Mesothelial cell of epicardium (in vitro differentiated cells): ENCODE data around the gene CAMKK1. TPM values are rescaled to one million over a fixed set of nuclear protein-coding genes. Genes with fewer than 3 reads are reported as not detected.
A peak's percentile ranks its signal among the peaks of the same experiment; 100 is the strongest.

ENCODE experiments used
- DNase-seq, 2 experiments: peaks; one replicate each; pipeline ENCODE4 v3.0.0; 2021; ENCODE audit warnings: low spot score in 2 of 2; ENCODE audit not compliant: unreplicated experiment in 2 of 2
- H3K27ac Mint-ChIP-seq: 2 replicates; pipeline ENCODE4 v1.8.0; 2021; ENCODE audit warnings: mixed read lengths
- H3K27me3 Mint-ChIP-seq: 2 replicates; pipeline ENCODE4 v1.8.0; 2021; ENCODE audit warnings: low read depth, mixed read lengths
- H3K36me3 Mint-ChIP-seq: 2 replicates; pipeline ENCODE4 v1.8.0; 2021; ENCODE audit warnings: mixed read lengths
- H3K4me1 Mint-ChIP-seq: 2 replicates; pipeline ENCODE4 v1.8.0; 2021; ENCODE audit warnings: mixed read lengths
- H3K4me3 Mint-ChIP-seq: 2 replicates; pipeline ENCODE4 v1.8.0; 2021; ENCODE audit warnings: mild to moderate bottlenecking, moderate library complexity, mixed read lengths
- H3K9me3 Mint-ChIP-seq: 2 replicates; pipeline ENCODE4 v1.8.0; 2021; ENCODE audit warnings: mixed read lengths
- total RNA-seq: library from RNA; stranded (reverse); gene quantifications from 3 replicates; pipeline ENCODE4 v1.2.1, GENCODE V29; 2021
- TF ChIP-seq, protein P1 (sequence below): fragments of 200-600 bp; sonication (generic); IDR thresholded peaks from one replicate; pipeline ENCODE4 v1.5.0; 2021; ENCODE audit warnings: antibody characterized with exemption; ENCODE audit not compliant: unreplicated experiment

The CAMKK1 gene
- total RNA-seq, 1 donor from 2014 or later = 4.3 TPM

DNA sequence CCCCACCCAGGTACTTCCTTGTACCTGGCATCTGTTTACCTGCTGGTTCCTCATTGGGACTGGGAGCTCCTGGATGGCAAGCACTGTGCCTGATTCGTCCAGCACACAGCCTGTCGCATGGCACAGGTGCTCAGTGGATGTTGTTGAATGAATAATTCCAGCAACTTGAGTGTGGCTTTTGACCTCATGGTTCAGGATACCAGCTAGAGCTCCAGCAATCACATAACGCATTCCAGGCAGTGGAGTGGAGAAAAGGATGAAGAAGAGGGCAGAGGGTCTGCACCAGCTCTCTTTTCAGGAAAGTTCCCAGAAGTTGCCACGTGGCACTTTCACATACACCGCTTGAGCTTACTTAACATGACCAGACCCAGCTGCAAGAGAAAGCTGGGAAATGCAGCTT is 1.3 kb upstream of the CAMKK1 start:
- H3K36me3 Mint-ChIP-seq = no peaks in the 10 kb centered on the region
- peak overlapping the region; percentile 70 for H3K4me3 Mint-ChIP-seq
- TF ChIP-seq, protein P1, sequence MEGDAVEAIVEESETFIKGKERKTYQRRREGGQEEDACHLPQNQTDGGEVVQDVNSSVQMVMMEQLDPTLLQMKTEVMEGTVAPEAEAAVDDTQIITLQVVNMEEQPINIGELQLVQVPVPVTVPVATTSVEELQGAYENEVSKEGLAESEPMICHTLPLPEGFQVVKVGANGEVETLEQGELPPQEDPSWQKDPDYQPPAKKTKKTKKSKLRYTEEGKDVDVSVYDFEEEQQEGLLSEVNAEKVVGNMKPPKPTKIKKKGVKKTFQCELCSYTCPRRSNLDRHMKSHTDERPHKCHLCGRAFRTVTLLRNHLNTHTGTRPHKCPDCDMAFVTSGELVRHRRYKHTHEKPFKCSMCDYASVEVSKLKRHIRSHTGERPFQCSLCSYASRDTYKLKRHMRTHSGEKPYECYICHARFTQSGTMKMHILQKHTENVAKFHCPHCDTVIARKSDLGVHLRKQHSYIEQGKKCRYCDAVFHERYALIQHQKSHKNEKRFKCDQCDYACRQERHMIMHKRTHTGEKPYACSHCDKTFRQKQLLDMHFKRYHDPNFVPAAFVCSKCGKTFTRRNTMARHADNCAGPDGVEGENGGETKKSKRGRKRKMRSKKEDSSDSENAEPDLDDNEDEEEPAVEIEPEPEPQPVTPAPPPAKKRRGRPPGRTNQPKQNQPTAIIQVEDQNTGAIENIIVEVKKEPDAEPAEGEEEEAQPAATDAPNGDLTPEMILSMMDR = no peak
- no peak for DNase-seq
- peaks cover 22% of the 10 kb centered on the region for H3K27me3 Mint-ChIP-seq
- no peak overlapping the region for H3K27ac Mint-ChIP-seq
- H3K4me1 Mint-ChIP-seq = peaks cover 29% of the 10 kb centered on the region
- H3K9me3 Mint-ChIP-seq = no peaks in the 10 kb centered on the region

DNA sequence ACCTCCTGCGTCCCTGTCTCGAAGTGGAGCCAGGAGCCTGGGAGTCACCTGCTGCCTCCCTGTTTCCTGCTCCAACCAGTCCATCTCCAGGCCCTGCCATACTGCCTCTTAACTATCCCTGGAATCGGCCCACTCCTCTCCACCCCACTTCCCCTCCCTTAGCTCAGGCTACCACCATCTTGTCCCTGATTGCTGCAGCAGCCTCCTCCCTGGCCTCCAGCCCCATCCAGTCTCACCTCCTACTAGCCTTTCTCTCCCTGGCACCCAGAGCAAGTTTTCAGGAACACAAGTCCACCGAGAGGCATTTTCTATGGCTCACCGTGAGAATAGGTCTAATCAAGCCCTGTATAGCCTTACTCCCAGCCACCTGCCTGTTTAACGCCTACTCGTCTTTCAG is 865 bp upstream of the CAMKK1 start:
- TF ChIP-seq, protein P1 = no peak
- no peak for DNase-seq
- Mint-ChIP-seq H3K27me3 (peaks cover 22% of the 10 kb centered on the region), H3K36me3 (no peaks in the 10 kb centered on the region), H3K9me3 (no peaks in the 10 kb centered on the region), H3K4me3 (peak overlapping the region; percentile 70), H3K4me1 (peaks cover 31% of the 10 kb centered on the region), H3K27ac (peak overlapping the region; percentile 19)

DNA sequence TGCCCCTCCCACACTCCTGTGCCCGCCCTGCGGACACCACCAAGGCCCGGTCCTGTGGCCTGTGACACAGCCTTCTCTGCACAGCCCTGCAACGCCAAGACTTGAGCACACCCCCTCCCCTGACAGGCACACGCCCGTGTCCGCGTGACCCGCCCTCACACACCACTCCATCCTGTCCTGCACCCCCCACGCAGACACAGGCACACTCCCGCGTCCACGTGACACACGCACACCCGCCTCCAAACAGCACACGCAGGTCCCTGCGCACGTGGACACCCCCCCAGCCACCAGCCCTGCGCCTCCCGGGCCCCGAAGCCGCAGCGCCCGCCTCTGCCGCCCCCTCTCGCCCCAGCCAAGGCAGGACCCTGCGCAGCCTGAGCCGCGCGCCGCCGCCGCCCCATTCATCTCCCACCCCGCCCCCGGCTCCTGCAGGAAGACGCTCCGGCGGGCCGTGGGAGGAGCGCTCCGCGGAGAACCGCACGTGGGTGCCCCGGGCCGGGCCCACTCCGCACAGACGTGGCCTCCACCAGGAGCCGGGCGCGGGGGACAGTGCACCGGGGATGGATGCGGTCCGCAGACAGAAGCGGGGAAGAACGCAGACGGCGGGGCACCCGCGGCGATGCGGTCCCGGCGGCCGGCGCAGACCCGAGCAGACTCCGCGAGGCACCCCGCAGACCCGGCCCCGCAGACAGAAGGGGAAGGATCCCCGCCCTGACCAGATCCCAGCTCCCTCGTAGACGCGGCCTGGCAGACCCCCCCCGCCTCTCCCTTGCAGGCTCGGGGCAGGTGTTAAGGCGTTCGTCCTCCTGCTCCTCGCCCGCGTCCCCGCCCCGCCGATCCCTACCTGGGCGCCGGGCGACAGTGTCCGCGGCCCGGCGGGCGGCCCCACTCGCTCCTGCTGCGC is 506 bp downstream of the CAMKK1 start:
- H3K27ac Mint-ChIP-seq = no peak overlapping the region
- TF ChIP-seq, protein P1 = no peak
- no peaks in the 10 kb centered on the region for H3K36me3 Mint-ChIP-seq
- DNase-seq = peak; percentile 55 to 65
- H3K4me1 Mint-ChIP-seq = peaks cover 37% of the 10 kb centered on the region
- peak overlapping the region; percentile 64 for H3K4me3 Mint-ChIP-seq
- no peaks in the 10 kb centered on the region for H3K9me3 Mint-ChIP-seq
- peaks cover 22% of the 10 kb centered on the region for H3K27me3 Mint-ChIP-seq

DNA sequence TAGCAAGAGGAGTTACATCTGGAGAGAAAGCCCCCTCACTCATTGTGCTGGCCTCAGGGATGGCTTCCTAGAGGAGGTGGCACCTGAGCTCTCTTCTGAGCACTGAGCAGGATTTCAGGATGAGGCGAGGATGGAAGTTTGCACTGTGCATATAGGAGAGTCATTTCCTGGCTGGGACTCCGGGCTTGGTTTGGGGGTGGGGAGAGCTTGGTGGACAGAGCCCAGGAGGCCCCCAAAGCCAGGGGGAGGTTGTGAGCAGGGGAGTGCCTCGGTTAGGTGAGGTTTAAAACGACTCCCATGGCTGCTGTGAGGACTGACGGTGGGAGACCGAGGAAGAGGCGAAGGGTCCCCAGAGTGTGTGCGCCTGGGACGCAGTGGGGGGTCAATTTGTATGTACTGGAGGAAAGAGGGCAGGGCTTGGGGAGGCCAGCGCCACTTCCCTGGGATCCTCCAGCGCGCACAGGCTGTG is 1.2 kb downstream of the CAMKK1 start:
- Mint-ChIP-seq H3K36me3 (no peaks in the 10 kb centered on the region), H3K27me3 (peaks cover 22% of the 10 kb centered on the region), H3K4me1 (peaks cover 43% of the 10 kb centered on the region), H3K27ac (no peak overlapping the region), H3K4me3 (peak overlapping the region; percentile 64), H3K9me3 (no peaks in the 10 kb centered on the region)
- TF ChIP-seq, protein P1 = no peak
- DNase-seq = no peak

DNA sequence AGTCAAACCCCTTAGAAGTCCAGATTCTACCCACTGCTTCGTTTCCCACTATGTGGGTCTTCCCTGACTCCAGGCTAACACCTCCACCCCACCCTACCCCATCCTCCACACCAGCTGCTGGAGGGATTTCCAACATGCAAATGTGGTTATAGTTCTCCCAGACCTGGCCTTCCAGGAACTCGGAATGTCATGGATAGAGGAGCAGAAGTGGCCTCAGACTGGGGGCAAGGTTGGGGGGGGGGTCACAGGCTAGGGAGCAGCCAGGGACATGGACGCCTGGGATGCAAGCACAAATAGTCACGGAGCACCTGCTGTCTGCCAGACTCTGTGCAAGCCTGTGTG is 2.0 kb downstream of the CAMKK1 start:
- Mint-ChIP-seq H3K4me1 (peaks cover 43% of the 10 kb centered on the region), H3K9me3 (no peaks in the 10 kb centered on the region), H3K27me3 (peaks cover 22% of the 10 kb centered on the region), H3K4me3 (peak overlapping the region; percentile 64), H3K27ac (no peak overlapping the region), H3K36me3 (no peaks in the 10 kb centered on the region)
- no peak for DNase-seq
- TF ChIP-seq, protein P1 = no peak
